ENCODE measurements around the gene SEMA3E. TPM values are rescaled to one million over a fixed set of nuclear protein-coding genes. Genes with fewer than 3 reads are reported as not detected.
"Not testable (repeated sequence)": the region's sequence is repeated elsewhere in the genome, so short reads cannot be mapped to it uniquely, and the experiment has no call there.

Gene SEMA3E
- polyA plus RNA-seq, 1 experiment, result 0.06 TPM

GRCh38 chr7:83467493-83467892 lies 181.4 kb downstream of the SEMA3E start:
- TF ChIP-seq CTCF (IDR thresholded peaks at IDR 0.05; ENCODE audit: low read depth, low read length), result no peak
- no peaks in the 10 kb centered on the region for H3K27me3 ChIP-seq (ENCODE audit: control insufficient read depth, insufficient read depth, low read length)
- no peak for DNase-seq (ENCODE audit: low read depth, low spot score)
- ChIA-PET POLR2A (interaction anchor here (0.7 kb wide), 1 partner anchor 591 kb away, joined by 7 read pairs; no protein-coding TSS in a partner anchor), CTCF (no interaction called here)
- no peak overlapping the region for H3K4me3 ChIP-seq (ENCODE audit: low read depth, low read length)
- no peaks in the 10 kb centered on the region for H3K9me3 ChIP-seq (ENCODE audit: control insufficient read depth, insufficient read depth, low read length)
- no peak overlapping the region for H3K27ac ChIP-seq (ENCODE audit: low read depth, low read length)

GRCh38 chr7:83466956-83467355 lies 182.0 kb downstream of the SEMA3E start:
- TF ChIP-seq CTCF (IDR thresholded peaks at IDR 0.05; ENCODE audit: low read depth, low read length), result no peak
- Histone ChIP-seq H3K27ac (ENCODE audit: low read depth, low read length) (no peak overlapping the region), H3K27me3 (ENCODE audit: control insufficient read depth, insufficient read depth, low read length) (no peaks in the 10 kb centered on the region), H3K4me3 (ENCODE audit: low read depth, low read length) (no peak overlapping the region), H3K9me3 (ENCODE audit: control insufficient read depth, insufficient read depth, low read length) (no peaks in the 10 kb centered on the region)
- ChIA-PET CTCF (no interaction called here), POLR2A (interaction anchor here (0.7 kb wide), 1 partner anchor 592 kb away, joined by 7 read pairs; no protein-coding TSS in a partner anchor)
- no peak for DNase-seq (ENCODE audit: low read depth, low spot score)

- TF ChIP-seq CTCF (IDR thresholded peaks at IDR 0.05; ENCODE audit: low read depth, low read length), result no peak
- POLR2A ChIA-PET, result no interaction called here
- H3K27me3 ChIP-seq (ENCODE audit: control insufficient read depth, insufficient read depth, low read length), result no peaks in the 10 kb centered on the region
- H3K4me3 ChIP-seq (ENCODE audit: low read depth, low read length), result no peak overlapping the region
- no peaks in the 10 kb centered on the region for H3K9me3 ChIP-seq (ENCODE audit: control insufficient read depth, insufficient read depth, low read length)
- no peak overlapping the region for H3K27ac ChIP-seq (ENCODE audit: low read depth, low read length)
- CTCF ChIA-PET, result no interaction called here
- DNase-seq (ENCODE audit: low read depth, low spot score), result no peak
Observed at GRCh38 chr7:83466187-83466923, 182.6 kb downstream of the SEMA3E start.

GRCh38 chr7:83465643-83466042 lies 183.3 kb downstream of the SEMA3E start:
- no peak overlapping the region for H3K4me3 ChIP-seq (ENCODE audit: low read depth, low read length)
- POLR2A ChIA-PET, result no interaction called here
- no peaks in the 10 kb centered on the region for H3K27me3 ChIP-seq (ENCODE audit: control insufficient read depth, insufficient read depth, low read length)
- no peak overlapping the region for H3K27ac ChIP-seq (ENCODE audit: low read depth, low read length)
- no peak for TF ChIP-seq CTCF (IDR thresholded peaks at IDR 0.05; ENCODE audit: low read depth, low read length)
- DNase-seq (ENCODE audit: low read depth, low spot score), result no peak
- CTCF ChIA-PET, result no interaction called here
- H3K9me3 ChIP-seq (ENCODE audit: control insufficient read depth, insufficient read depth, low read length), result no peaks in the 10 kb centered on the region

- CTCF ChIA-PET; H3K27ac ChIP-seq (ENCODE audit: low read depth, low read length); POLR2A ChIA-PET; H3K27me3 ChIP-seq (ENCODE audit: control insufficient read depth, insufficient read depth, low read length); H3K9me3 ChIP-seq (ENCODE audit: control insufficient read depth, insufficient read depth, low read length); H3K4me3 ChIP-seq (ENCODE audit: low read depth, low read length); DNase-seq (ENCODE audit: low read depth, low spot score): not testable (repeated sequence)
Observed at GRCh38 chr7:83461820-83462219, 187.1 kb downstream of the SEMA3E start.

GRCh38 chr7:83459930-83460653 lies 188.8 kb downstream of the SEMA3E start:
- H3K4me3 ChIP-seq (ENCODE audit: low read depth, low read length); DNase-seq (ENCODE audit: low read depth, low spot score); POLR2A ChIA-PET; H3K27ac ChIP-seq (ENCODE audit: low read depth, low read length); CTCF ChIA-PET; H3K9me3 ChIP-seq (ENCODE audit: control insufficient read depth, insufficient read depth, low read length); H3K27me3 ChIP-seq (ENCODE audit: control insufficient read depth, insufficient read depth, low read length): not testable (repeated sequence)

GRCh38 chr7:83459101-83459929 lies 189.6 kb downstream of the SEMA3E start:
- H3K9me3 ChIP-seq (ENCODE audit: control insufficient read depth, insufficient read depth, low read length); POLR2A ChIA-PET; H3K27ac ChIP-seq (ENCODE audit: low read depth, low read length); H3K27me3 ChIP-seq (ENCODE audit: control insufficient read depth, insufficient read depth, low read length); DNase-seq (ENCODE audit: low read depth, low spot score); CTCF ChIA-PET; H3K4me3 ChIP-seq (ENCODE audit: low read depth, low read length): not testable (repeated sequence)

All from AG04450 (cell line).